NCI-H1930 (cell line): ENCODE results near the gene NANOS3.

ENCODE experiments used
- DNase-seq, 2 experiments: peaks; one replicate each; lab custom pipeline; 2025; lab: John Stamatoyannopoulos, UW

Gene NANOS3

GRCh38 chr19:13885826-13886365 lies 9.0 kb downstream of the NANOS3 start:
- DNase-seq, result no peak

- DNase-seq, result no peak
These were observed 10.1 kb downstream of the NANOS3 start for GRCh38 chr19:13887018-13887436.

- no peak for DNase-seq
These were observed 10.6 kb downstream of the NANOS3 start for GRCh38 chr19:13887517-13887916.

GRCh38 chr19:13888281-13888680 lies 11.3 kb downstream of the NANOS3 start:
- DNase-seq, result no peak

GRCh38 chr19:13890136-13890535 lies 13.2 kb downstream of the NANOS3 start:
- DNase-seq, result no peak

DNA sequence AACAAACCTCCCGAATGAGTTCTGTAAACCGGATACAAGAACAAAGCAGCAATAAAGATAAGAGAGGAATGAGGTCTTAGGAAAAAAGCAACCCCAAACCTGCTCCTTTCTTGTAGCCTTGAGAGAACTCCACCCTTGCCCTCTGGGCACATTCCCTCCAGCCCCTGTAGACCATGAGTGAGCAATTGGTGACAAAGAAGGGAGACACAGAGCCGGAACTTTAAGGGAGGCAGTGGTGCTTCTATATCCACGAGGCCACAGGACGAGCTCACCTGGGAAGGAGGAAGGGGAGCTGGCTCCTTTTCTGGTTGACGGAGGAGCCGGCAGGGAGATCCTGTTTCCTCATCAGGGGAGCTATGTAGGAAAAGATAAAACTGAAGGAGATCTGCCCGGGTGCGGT lies 15.9 kb downstream of the NANOS3 start:
- DNase-seq, result no peak

DNA sequence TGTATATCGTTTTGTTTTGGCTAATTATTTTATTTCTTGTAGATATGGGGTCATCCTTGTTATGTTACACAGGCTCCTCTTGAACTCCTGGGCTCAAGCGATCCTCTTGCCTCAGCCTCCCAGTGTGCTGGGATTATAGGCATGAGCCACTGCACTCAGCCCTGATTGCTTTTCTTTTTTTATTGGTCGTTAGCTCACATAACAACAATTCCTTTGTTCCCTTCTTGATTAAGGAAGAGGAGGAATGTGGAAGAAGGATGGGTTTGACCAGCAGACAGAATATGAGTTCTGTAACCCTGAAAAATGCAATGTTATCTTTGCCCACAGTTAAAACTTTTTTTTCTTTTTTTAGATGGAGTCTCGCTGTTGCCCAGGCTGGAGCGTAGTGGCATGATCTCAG lies 17.6 kb downstream of the NANOS3 start:
- no peak for DNase-seq

DNA sequence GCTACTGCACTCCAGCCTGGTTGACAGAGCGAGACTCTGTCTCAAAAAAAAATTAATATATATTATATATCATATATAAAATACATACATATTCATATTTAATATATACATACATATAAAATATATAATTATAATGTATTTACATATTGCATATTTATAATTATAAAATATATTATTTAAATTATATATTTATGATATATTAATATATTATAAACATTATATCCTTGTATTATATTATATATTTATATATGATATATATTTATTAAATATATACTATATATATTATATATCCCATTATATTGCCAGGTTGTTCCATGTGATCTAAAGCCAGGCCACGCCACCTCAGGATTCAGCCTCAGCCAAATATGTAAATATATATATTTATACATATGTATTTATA lies 19.3 kb downstream of the NANOS3 start:
- DNase-seq, result no peak

DNA sequence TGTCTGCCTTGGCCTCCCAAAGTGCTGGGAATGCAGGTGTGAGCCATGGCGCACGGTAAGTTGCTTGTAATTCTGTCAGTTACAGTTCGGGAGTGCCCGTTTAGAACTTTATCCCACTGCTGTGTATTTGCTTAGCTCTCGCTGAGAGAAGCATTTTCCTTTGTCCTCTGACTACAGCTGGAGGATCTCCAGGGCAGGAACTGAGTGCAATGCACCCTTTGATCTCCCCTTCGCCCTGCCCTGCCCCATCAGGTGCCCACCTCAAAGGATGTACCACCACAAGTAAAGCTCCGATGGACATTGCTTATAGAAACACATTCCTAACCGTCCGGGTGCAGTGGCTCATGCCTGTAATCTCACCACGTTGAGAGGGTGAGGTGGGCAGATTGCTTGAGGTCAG lies 22.5 kb downstream of the NANOS3 start:
- no peak for DNase-seq

GRCh38 chr19:13899912-13900584 lies 23.1 kb downstream of the NANOS3 start:
- DNase-seq, result no peak

DNA sequence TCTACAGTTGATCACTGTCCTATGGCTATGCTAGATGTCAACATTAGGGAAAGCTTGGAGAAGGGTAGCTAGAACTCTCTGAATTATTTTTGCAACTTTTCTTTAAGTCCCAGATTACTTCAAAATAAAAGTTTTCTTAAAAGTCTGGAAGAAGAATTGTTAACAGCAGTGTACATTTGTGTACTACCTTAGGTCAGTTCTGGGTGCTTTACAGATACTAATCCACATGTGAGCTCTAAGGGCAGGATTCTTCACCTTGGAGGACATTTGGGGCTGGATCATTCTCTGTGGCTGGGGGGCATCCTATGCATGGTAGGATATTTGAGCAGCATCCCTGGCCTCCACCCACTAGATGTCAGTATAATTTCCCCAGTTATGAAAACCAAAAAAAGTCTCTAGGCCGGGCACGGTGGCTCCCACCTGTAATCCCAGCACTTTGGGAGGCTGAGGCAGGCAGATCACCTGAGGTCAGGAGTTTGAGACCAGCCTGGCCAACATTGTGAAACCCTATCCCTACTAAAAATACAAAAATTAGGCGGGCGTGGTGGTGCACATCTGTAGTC lies 26.1 kb downstream of the NANOS3 start:
- DNase-seq, result no peak

- peak; percentile 81 to 88 for DNase-seq
These were observed 28.9 kb downstream of the NANOS3 start, which contains the start of the genes BRME1 and CC2D1A for GRCh38 chr19:13905634-13906520. Gene BRME1, minus strand, starts transcription at chr19:13906117. Its CDS starts 1,225 bp downstream, at chr19:13904892. Gene CC2D1A, plus strand, starts transcription at chr19:13906201. Its CDS starts 241 bp downstream, at chr19:13906442.

DNA sequence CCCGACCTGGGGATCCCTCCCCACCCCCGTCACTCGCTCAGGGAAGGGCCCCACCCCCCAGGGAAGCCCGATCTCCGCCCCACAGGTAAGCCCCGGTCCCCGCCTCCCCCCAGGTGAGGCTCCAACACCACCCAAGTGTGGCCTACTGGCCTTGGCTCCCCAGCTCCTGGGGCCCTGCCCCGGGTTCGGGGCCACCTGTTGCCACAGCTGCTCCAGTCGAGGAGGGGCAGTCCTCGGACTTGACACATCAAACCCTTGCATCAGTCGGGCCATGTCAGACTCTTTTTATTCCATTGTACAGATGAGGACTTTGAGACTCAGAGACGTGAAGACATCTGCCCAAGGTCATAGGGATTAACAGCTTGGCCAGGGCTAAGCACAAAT lies 29.6 kb downstream of the NANOS3 start:
- no peak for DNase-seq

- no peak for DNase-seq
These were observed 30.0 kb downstream of the NANOS3 start for GRCh38 chr19:13906910-13907309.

GRCh38 chr19:13908674-13909073 lies 31.7 kb downstream of the NANOS3 start:
- no peak for DNase-seq

- DNase-seq, result no peak
These were observed 32.5 kb downstream of the NANOS3 start for GRCh38 chr19:13909430-13909829.

DNA sequence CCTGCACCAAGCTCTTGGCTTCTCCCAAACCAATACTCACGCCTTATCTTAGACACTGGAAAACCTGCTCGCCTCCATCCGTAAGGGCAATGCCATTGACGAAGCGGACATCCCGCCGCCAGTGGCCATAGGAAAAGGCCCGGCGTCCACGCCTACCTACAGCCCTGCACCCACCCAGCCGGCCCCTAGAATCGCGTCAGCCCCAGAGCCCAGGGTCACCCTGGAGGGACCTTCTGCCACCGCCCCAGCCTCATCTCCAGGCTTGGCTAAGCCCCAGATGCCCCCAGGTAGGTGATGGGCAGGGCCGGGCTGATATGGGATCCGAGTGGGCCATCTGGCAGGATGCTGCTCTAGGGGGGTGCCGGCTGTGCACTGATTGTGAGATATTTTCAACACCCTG lies 36.4 kb downstream of the NANOS3 start:
- DNase-seq, result no peak

- DNase-seq, result no peak
These were observed 37.8 kb downstream of the NANOS3 start for GRCh38 chr19:13914777-13915176.

- no peak for DNase-seq
These were observed 41.0 kb downstream of the NANOS3 start for GRCh38 chr19:13917888-13918406.

DNA sequence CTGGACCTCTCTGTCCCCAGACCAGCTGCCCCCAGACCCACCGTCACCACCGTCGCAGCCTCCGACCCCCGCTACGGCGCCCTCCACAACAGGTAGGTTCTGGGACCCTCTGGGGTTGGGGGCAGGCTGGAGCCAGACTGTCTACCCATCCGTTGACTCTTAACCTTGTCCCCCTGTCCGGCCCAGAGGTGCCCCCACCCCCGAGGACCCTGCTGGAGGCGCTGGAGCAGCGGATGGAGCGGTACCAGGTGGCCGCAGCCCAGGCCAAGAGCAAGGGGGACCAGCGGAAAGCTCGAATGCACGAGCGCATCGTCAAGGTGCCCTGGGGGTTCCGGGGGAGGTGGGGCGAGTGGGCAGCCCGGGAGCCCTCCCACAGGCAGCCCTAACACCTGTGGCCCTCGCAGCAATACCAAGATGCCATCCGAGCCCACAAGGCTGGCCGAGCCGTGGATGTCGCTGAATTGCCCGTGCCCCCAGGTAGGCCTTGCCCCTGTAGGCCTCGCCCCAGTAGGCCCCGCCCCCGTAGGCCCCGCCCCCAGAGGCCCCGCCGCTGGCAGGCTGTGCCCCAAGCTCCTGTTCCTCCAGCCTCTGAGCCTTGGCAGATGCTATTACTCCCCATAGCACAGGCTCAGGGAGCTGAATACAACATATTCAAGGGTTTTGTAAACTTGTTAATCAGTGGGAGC lies 41.9 kb downstream of the NANOS3 start:
- no peak for DNase-seq

GRCh38 chr19:13920524-13920923 lies 43.6 kb downstream of the NANOS3 start:
- DNase-seq, result no peak
